ENCODE measurements around the gene MPC2. TPM values are rescaled to one million over a fixed set of nuclear protein-coding genes. Genes with fewer than 3 reads are reported as not detected.

Gene MPC2
- total RNA-seq, 4 donors from 2014 or later, result 88.2 to 140 (median 100.0) TPM

GRCh38 chr1:167904652-167905130 lies 32.2 kb downstream of the MPC2 start:
- H3K4me1 ChIP-seq, result peaks cover 1 to 3% of the 10 kb centered on the region in 2 donors
- TF ChIP-seq POLR2A (IDR thresholded peaks at IDR 0.05) (no peak), CTCF (IDR thresholded peaks at IDR 0.05 in 4 of 5, conservative IDR thresholded peaks at IDR 0.05 in 1 of 5) (no peak)
- no peak overlapping the region for H3K27ac ChIP-seq
- H3K27me3 ChIP-seq, result no peaks in the 10 kb centered on the region
- DNase-seq (no peak), ATAC-seq (no peak)
- no peaks in the 10 kb centered on the region for H3K9me3 ChIP-seq
- in situ Hi-C loops (cut with MboI; ENCODE audit: low sequenced_read_pairs in 4 of 4), result no loop called here
- H3K4me3 ChIP-seq, result no peak overlapping the region
- intact Hi-C loops (cut with DNase I; ENCODE audit: low total_unique reads), result no loop called here
- H3K36me3 ChIP-seq, result no peaks in the 10 kb centered on the region

DNA sequence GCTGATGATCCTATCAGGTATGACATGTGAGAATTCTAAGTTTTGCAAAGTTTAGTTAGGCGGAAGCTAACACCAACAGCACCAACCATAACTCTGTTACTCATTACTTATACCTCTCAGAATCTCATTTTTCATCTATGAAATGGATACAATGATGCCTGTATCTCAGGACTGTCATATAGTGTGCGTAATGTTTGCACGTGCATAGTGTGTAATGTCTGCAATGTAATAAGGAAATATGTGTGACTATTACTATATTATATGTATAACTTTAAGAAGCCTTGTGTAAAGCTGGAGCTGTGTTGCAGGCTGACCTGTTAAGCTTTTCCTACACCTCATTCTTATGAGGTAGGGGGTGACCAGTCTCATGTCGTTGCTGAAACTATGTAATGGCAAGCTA lies 36.0 kb downstream of the MPC2 start:
- peaks cover 4 to 10% of the 10 kb centered on the region in 2 donors for H3K4me1 ChIP-seq
- no peaks in the 10 kb centered on the region for H3K9me3 ChIP-seq
- TF ChIP-seq POLR2A (IDR thresholded peaks at IDR 0.05) (no peak), CTCF (IDR thresholded peaks at IDR 0.05 in 4 of 5, conservative IDR thresholded peaks at IDR 0.05 in 1 of 5) (no peak)
- in situ Hi-C loops (cut with MboI; ENCODE audit: low sequenced_read_pairs in 4 of 4) (no loop called here), intact Hi-C loops (cut with DNase I; ENCODE audit: low total_unique reads) (no loop called here)
- H3K36me3 ChIP-seq, result no peaks in the 10 kb centered on the region
- H3K27me3 ChIP-seq, result no peaks in the 10 kb centered on the region
- H3K4me3 ChIP-seq, result no peak overlapping the region
- no peak for ATAC-seq
- H3K27ac ChIP-seq, result no peak overlapping the region
- no peak for DNase-seq

DNA sequence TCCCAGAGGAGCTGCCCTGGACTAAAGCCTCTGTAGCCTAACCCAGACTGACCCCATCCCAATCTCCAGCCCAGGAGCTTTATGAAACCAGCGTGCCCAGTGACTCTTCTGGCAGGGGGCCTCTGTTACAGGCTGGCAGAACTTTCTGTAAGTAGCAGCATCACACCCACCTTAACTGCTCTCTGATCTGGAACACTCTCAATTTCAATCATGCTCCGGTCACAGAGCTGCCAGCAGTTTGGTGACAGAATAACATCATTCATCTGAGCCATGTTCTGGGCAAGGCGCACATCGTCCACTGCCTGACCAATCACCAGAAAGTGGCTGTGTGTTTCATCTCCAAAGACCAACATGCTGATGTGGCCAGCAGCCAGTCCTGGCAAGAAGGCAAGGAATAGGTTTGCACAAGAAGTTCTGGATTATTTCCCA lies 37.6 kb downstream of the MPC2 start:
- Histone ChIP-seq H3K36me3 (no peaks in the 10 kb centered on the region), H3K4me3 (no peak overlapping the region), H3K27ac (peak overlapping the region in 2 of 4 donors; percentile 55 to 61), H3K4me1 (peaks cover 4 to 10% of the 10 kb centered on the region in 2 donors), H3K27me3 (no peaks in the 10 kb centered on the region), H3K9me3 (no peaks in the 10 kb centered on the region)
- ATAC-seq, result peak; percentile 81 to 94
- TF ChIP-seq POLR2A (IDR thresholded peaks at IDR 0.05) (no peak), CTCF (IDR thresholded peaks at IDR 0.05 in 4 of 5, conservative IDR thresholded peaks at IDR 0.05 in 1 of 5) (no peak)
- DNase-seq, result peak; percentile 36 to 50
- intact Hi-C loops (cut with DNase I; ENCODE audit: low total_unique reads), result no loop called here
- in situ Hi-C loops (cut with MboI; ENCODE audit: low sequenced_read_pairs in 4 of 4), result no loop called here

GRCh38 chr1:167898578-167899222 lies 38.2 kb downstream of the MPC2 start:
- Histone ChIP-seq H3K4me3 (no peak overlapping the region), H3K9me3 (no peaks in the 10 kb centered on the region), H3K36me3 (no peaks in the 10 kb centered on the region), H3K27ac (peak overlapping the region in 2 of 4 donors; percentile 55 to 61), H3K4me1 (peaks cover 4 to 10% of the 10 kb centered on the region in 2 donors), H3K27me3 (no peaks in the 10 kb centered on the region)
- DNase-seq (no peak), ATAC-seq (no peak)
- in situ Hi-C loops (cut with MboI; ENCODE audit: low sequenced_read_pairs in 4 of 4), result no loop called here
- intact Hi-C loops (cut with DNase I; ENCODE audit: low total_unique reads), result no loop called here
- no peak for TF ChIP-seq CTCF (IDR thresholded peaks at IDR 0.05 in 4 of 5, conservative IDR thresholded peaks at IDR 0.05 in 1 of 5)
- no peak for TF ChIP-seq POLR2A (IDR thresholded peaks at IDR 0.05)

Data from gastrocnemius medialis (tissue), 4 donors.